CD4-positive, alpha-beta T cell (primary cell): ENCODE measurements around the gene TBRG4. TPM values are rescaled to one million over a fixed set of nuclear protein-coding genes. Genes with fewer than 3 reads are reported as not detected.

Source experiments
- ATAC-seq: fragments of 200-7000 bp; cut with Tn5 transposase; one replicate; pipeline ENCODE4 v1.10.0; 2022; ENCODE audit warnings: mild to moderate bottlenecking; ENCODE audit not compliant: poor library complexity
- CTCF ChIA-PET: fragments of 350-600 bp; sonication (Branson Sonifier 250); formaldehyde crosslinking; loops from one replicate; lab custom pipeline; 2021; ENCODE audit warnings: antibody characterized with exemption, inconsistent platforms; lab: Charles Lee
- POLR2A ChIA-PET: fragments of 350-600 bp; sonication (Branson Sonifier 250); formaldehyde crosslinking; loops from one replicate; lab custom pipeline; 2021; ENCODE audit warnings: antibody characterized with exemption, inconsistent platforms; lab: Charles Lee
- DNase-seq, 14 experiments: peaks; one replicate each; pipeline ENCODE4 v3.0.0-alpha.2; 2013 to 2020; ENCODE audit warnings: mixed read lengths in 2 of 14
- H3K27ac ChIP-seq, 2 donors: one replicate each; pipeline versions ENCODE4 v1.5.1 to v1.7.0; 2013; ENCODE audit warnings: low read length in 2 of 2, low read depth in 1 of 2, mild to moderate bottlenecking in 1 of 2
- H3K27me3 ChIP-seq, 2 experiments: 1 replicate in 1 of 2; 2 replicates in 1 of 2; pipeline versions ENCODE4 v1.6.1 to v1.7.0; 2013; ENCODE audit warnings: low read length in 2 of 2, control low read depth in 1 of 2, mild to moderate bottlenecking in 1 of 2, moderate library complexity in 1 of 2; ENCODE audit not compliant: insufficient read depth in 2 of 2, control insufficient read depth in 1 of 2
- H3K36me3 ChIP-seq: one replicate; pipeline ENCODE4 v1.6.1; 2013; ENCODE audit warnings: low read length, control low read depth; ENCODE audit not compliant: insufficient read depth
- H3K4me1 ChIP-seq: one replicate; pipeline ENCODE4 v1.6.1; 2013; ENCODE audit warnings: low read length, control low read depth; ENCODE audit not compliant: insufficient read depth
- H3K4me3 ChIP-seq: one replicate; pipeline ENCODE4 v1.5.1; 2013; ENCODE audit warnings: mild to moderate bottlenecking, low read length, moderate library complexity
- H3K9me3 ChIP-seq, 2 experiments: 1 replicate in 1 of 2; 2 replicates in 1 of 2; pipeline versions ENCODE4 v1.6.1 to v1.7.0; 2013; ENCODE audit warnings: low read length in 2 of 2, mild to moderate bottlenecking in 2 of 2, control low read depth in 1 of 2, moderate library complexity in 1 of 2; ENCODE audit not compliant: control insufficient read depth in 1 of 2, insufficient read depth in 1 of 2
- H3K27ac Mint-ChIP-seq: one replicate; pipeline ENCODE4 v1.8.0; 2020; ENCODE audit warnings: mixed read lengths
- H3K27me3 Mint-ChIP-seq: one replicate; pipeline ENCODE4 v1.8.0; 2021; ENCODE audit warnings: mixed read lengths
- H3K36me3 Mint-ChIP-seq: one replicate; pipeline ENCODE4 v1.8.0; 2021; ENCODE audit warnings: low read depth, mixed read lengths
- H3K4me1 Mint-ChIP-seq: one replicate; pipeline ENCODE4 v1.8.0; 2021; ENCODE audit warnings: low read depth, mixed read lengths
- H3K4me3 Mint-ChIP-seq: one replicate; pipeline ENCODE4 v1.8.0; 2020; ENCODE audit warnings: mild to moderate bottlenecking, mixed read lengths
- H3K9me3 Mint-ChIP-seq: one replicate; pipeline ENCODE4 v1.8.0; 2020; ENCODE audit warnings: mixed read lengths
- intact Hi-C, 2 experiments: fragments of 100-400 bp; cut with DNase I in 1 of 2; cut with micrococcal nuclease in 1 of 2; formaldehyde crosslinking; loops; one replicate each; pipeline versions ENCODE4 v1.15.1 to v1.9.0; 2023 to 2025; cut with DNase I, micrococcal nuclease
- total RNA-seq, 174 experiments: library from RNA in 2 of 174; stranded (reverse) in 2 of 174; gene quantifications; one replicate each; pipeline ENCODE4 v1.2.3 and lab custom pipeline; 2021 to 2026
- TF ChIP-seq, protein P1 (sequence below): fragments of 200-600 bp; IDR thresholded peaks from one replicate; pipeline ENCODE4 v1.8.0; 2022; ENCODE audit warnings: antibody characterized with exemption, mild to moderate bottlenecking

Gene TBRG4
- total RNA-seq, 2 experiments from 2014 or later = 104 to 105 TPM

GRCh38 chr7:45130910-45131309, 19.4 kb upstream of the TBRG4 start:
- Mint-ChIP-seq H3K27ac (no peak overlapping the region), H3K9me3 (no peaks in the 10 kb centered on the region), H3K36me3 (no peaks in the 10 kb centered on the region), H3K27me3 (no peaks in the 10 kb centered on the region), H3K4me1 (peaks cover 1% of the 10 kb centered on the region), H3K4me3 (no peak overlapping the region)
- Histone ChIP-seq H3K4me3 (no peak overlapping the region), H3K36me3 (no peaks in the 10 kb centered on the region), H3K9me3 (no peaks in the 10 kb centered on the region), H3K4me1 (peaks cover 3% of the 10 kb centered on the region), H3K27ac (no peak overlapping the region), H3K27me3 (no peaks in the 10 kb centered on the region)
- ATAC-seq = no peak
- POLR2A ChIA-PET = no interaction called here
- TF ChIP-seq, protein P1, sequence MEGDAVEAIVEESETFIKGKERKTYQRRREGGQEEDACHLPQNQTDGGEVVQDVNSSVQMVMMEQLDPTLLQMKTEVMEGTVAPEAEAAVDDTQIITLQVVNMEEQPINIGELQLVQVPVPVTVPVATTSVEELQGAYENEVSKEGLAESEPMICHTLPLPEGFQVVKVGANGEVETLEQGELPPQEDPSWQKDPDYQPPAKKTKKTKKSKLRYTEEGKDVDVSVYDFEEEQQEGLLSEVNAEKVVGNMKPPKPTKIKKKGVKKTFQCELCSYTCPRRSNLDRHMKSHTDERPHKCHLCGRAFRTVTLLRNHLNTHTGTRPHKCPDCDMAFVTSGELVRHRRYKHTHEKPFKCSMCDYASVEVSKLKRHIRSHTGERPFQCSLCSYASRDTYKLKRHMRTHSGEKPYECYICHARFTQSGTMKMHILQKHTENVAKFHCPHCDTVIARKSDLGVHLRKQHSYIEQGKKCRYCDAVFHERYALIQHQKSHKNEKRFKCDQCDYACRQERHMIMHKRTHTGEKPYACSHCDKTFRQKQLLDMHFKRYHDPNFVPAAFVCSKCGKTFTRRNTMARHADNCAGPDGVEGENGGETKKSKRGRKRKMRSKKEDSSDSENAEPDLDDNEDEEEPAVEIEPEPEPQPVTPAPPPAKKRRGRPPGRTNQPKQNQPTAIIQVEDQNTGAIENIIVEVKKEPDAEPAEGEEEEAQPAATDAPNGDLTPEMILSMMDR = no peak
- intact Hi-C loops = no loop called here
- DNase-seq = no peak
- CTCF ChIA-PET = no interaction called here

DNA sequence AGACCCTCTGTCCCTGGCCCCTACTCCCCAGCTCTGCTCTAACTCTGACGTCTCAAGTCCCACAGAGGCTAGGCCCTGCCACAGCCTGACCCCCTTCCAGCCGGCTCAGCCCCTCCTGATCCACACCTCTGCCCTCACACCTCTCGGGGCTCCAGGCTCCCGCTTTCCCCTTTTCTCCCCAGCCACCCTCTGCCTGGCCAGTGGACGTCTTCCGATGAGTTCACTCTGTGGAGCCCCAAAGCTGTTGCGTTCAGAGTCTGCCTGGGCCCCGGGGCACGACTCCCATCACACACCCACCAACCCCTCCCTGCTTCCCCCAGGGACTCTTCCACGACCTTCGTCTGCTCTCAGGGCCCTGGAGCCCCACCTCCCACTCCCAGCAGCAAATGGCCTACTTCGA, 18.4 kb upstream of the TBRG4 start:
- H3K27ac Mint-ChIP-seq = no peak overlapping the region
- Histone ChIP-seq H3K9me3 (no peaks in the 10 kb centered on the region), H3K27me3 (no peaks in the 10 kb centered on the region), H3K36me3 (no peaks in the 10 kb centered on the region), H3K27ac (no peak overlapping the region), H3K4me3 (no peak overlapping the region), H3K4me1 (no peaks in the 10 kb centered on the region)
- TF ChIP-seq, protein P1 = no peak
- DNase-seq (no peak), ATAC-seq (no peak)
- no peak overlapping the region for H3K4me3 Mint-ChIP-seq
- no peaks in the 10 kb centered on the region for H3K9me3 Mint-ChIP-seq
- no peaks in the 10 kb centered on the region for H3K4me1 Mint-ChIP-seq
- POLR2A ChIA-PET = no interaction called here
- no peaks in the 10 kb centered on the region for H3K27me3 Mint-ChIP-seq
- CTCF ChIA-PET = no interaction called here
- no peaks in the 10 kb centered on the region for H3K36me3 Mint-ChIP-seq
- intact Hi-C loops = no loop called here

GRCh38 chr7:45129181-45129800, 17.8 kb upstream of the TBRG4 start:
- Mint-ChIP-seq H3K27me3 (no peaks in the 10 kb centered on the region), H3K9me3 (no peaks in the 10 kb centered on the region), H3K4me1 (no peaks in the 10 kb centered on the region), H3K4me3 (no peak overlapping the region), H3K36me3 (no peaks in the 10 kb centered on the region), H3K27ac (no peak overlapping the region)
- Histone ChIP-seq H3K36me3 (no peaks in the 10 kb centered on the region), H3K27ac (no peak overlapping the region), H3K27me3 (no peaks in the 10 kb centered on the region), H3K4me3 (no peak overlapping the region), H3K9me3 (no peaks in the 10 kb centered on the region), H3K4me1 (peaks cover 2% of the 10 kb centered on the region)
- DNase-seq (no peak), ATAC-seq (no peak)
- TF ChIP-seq, protein P1 = no peak
- CTCF ChIA-PET = no interaction called here
- intact Hi-C loops = no loop called here
- POLR2A ChIA-PET = no interaction called here
